GM23248 (cell line): Measurements from ENCODE around the gene NFIC. TPM values are rescaled to one million over a fixed set of nuclear protein-coding genes. Genes with fewer than 3 reads are reported as not detected.

Source experiments
- DNase-seq: peaks from one replicate; pipeline ENCODE4 v3.0.0-alpha.2; 2015
- H2AFZ ChIP-seq: fragments of 200-600 bp; sonication (generic); 2 replicates; pipeline ENCODE4 v1.6.1; 2016; ENCODE audit warnings: antibody characterized with exemption
- H3F3A ChIP-seq: fragments of 200-600 bp; sonication (generic); 2 replicates; pipeline ENCODE4 v1.6.1; 2016; ENCODE audit warnings: mild to moderate bottlenecking, antibody characterized with exemption, mixed run types; ENCODE audit not compliant: insufficient read depth
- H3K27ac ChIP-seq: fragments of 200-600 bp; sonication (generic); 2 replicates; pipeline ENCODE4 v1.5.1; 2016; ENCODE audit warnings: mild to moderate bottlenecking
- H3K27me3 ChIP-seq: fragments of 200-600 bp; sonication (generic); replicated peaks from 2 replicates; pipeline ENCODE4 v1.6.1; 2016; ENCODE audit warnings: mild to moderate bottlenecking; ENCODE audit not compliant: insufficient read depth
- H3K36me3 ChIP-seq: fragments of 200-600 bp; sonication (generic); 2 replicates; pipeline ENCODE4 v1.6.1; 2016; ENCODE audit warnings: low read depth, mild to moderate bottlenecking
- H3K4me1 ChIP-seq: fragments of 200-600 bp; sonication (generic); 2 replicates; pipeline ENCODE4 v1.6.1; 2016; ENCODE audit warnings: mild to moderate bottlenecking; ENCODE audit not compliant: insufficient read depth
- H3K4me2 ChIP-seq: fragments of 200-600 bp; sonication (generic); one replicate; pipeline ENCODE4 v1.6.1; 2016; ENCODE audit warnings: mild to moderate bottlenecking; ENCODE audit not compliant: unreplicated experiment
- H3K4me3 ChIP-seq: fragments of 200-600 bp; sonication (generic); 2 replicates; pipeline ENCODE4 v1.5.1; 2016; ENCODE audit warnings: mild to moderate bottlenecking
- H3K79me2 ChIP-seq: fragments of 200-600 bp; sonication (generic); 2 replicates; pipeline ENCODE4 v1.6.1; 2016; ENCODE audit warnings: mild to moderate bottlenecking; ENCODE audit not compliant: insufficient read depth
- H3K9ac ChIP-seq: fragments of 200-600 bp; sonication (generic); 2 replicates; pipeline ENCODE4 v1.6.1; 2016; ENCODE audit warnings: mild to moderate bottlenecking
- H3K9me2 ChIP-seq: fragments of 200-600 bp; sonication (generic); 2 replicates; pipeline ENCODE4 v1.6.1; 2016; ENCODE audit warnings: mixed run types, mild to moderate bottlenecking, moderate library complexity; ENCODE audit not compliant: insufficient read depth
- H3K9me3 ChIP-seq: fragments of 200-600 bp; sonication (generic); one replicate; pipeline ENCODE4 v1.6.1; 2017; ENCODE audit warnings: low read depth
- H4K20me1 ChIP-seq: fragments of 200-600 bp; sonication (generic); 2 replicates; pipeline ENCODE4 v1.6.0; 2016; ENCODE audit not compliant: insufficient read depth
- EZH2 ChIP-seq: fragments of 200-600 bp; sonication (generic); IDR thresholded peaks from 2 replicates; pipeline ENCODE4 v1.6.1; 2018; ENCODE audit warnings: antibody characterized with exemption, mild to moderate bottlenecking; ENCODE audit not compliant: insufficient read depth, poor library complexity, severe bottlenecking
- EZH2phosphoT487 ChIP-seq: fragments of 200-600 bp; sonication (generic); IDR thresholded peaks from 2 replicates; pipeline ENCODE4 v1.6.1; 2018; ENCODE audit warnings: antibody characterized with exemption, moderate library complexity, mild to moderate bottlenecking, low read depth; ENCODE audit not compliant: insufficient read depth
- WGBS, 2 experiments: methylation state at CpG; one replicate each; pipeline ENCODE4 v1.1.6; 2015 to 2017; ENCODE audit warnings: low lambda C conversion rate in 2 of 2, low coverage in 1 of 2; ENCODE audit errors: missing lambda C conversion rate in 2 of 2; 5-methylcytosine and 5-hydroxymethylcytosine counted together
- in situ Hi-C: fragments of 300-500 bp; cut with MboI; formaldehyde crosslinking; loops from 2 replicates; pipeline ENCODE4 v1.15.0; 2020
- polyA plus RNA-seq: library from polyadenylated mRNA; unstranded; fragments of >200 nt; fragmentation: Nextera tagmentation; extraction: Ambion mirVana; gene quantifications from 2 replicates; pipeline ENCODE4 v1.2.1, GENCODE V29; 2016
- total RNA-seq: library from RNA; depleted of rRNA; stranded (reverse); fragments of >200 nt; shearing (Covaris generic); gene quantifications from 2 replicates; pipeline ENCODE4 v1.2.3, GENCODE V29; 2014

The NFIC gene
- total and polyA plus RNA-seq, 2 experiments from 2014 or later: 50.4 to 108 TPM

- TF ChIP-seq EZH2 (no peak), EZH2phosphoT487 (no peak)
- no peak overlapping the region for H2AFZ ChIP-seq
- peaks cover 31% of the 10 kb centered on the region for H3K36me3 ChIP-seq
- no peak overlapping the region for H3K4me2 ChIP-seq
- H3K9me3 ChIP-seq: no peaks in the 10 kb centered on the region
- WGBS, 2 experiments: 44 to 54% methylated on average over 21 of the region's 22 CpGs
- peak overlapping the region; percentile 44 for H3K9ac ChIP-seq
- peaks cover 27% of the 10 kb centered on the region for H3F3A ChIP-seq
- H3K27me3 ChIP-seq: no peaks in the 10 kb centered on the region
- H3K79me2 ChIP-seq: peaks cover 71% of the 10 kb centered on the region
- H3K27ac ChIP-seq: peak overlapping the region; percentile 84
- no peaks in the 10 kb centered on the region for H4K20me1 ChIP-seq
- no peak for DNase-seq
- no peak overlapping the region for H3K4me3 ChIP-seq
- in situ Hi-C loops: no loop called here
- H3K4me1 ChIP-seq: peaks cover 28% of the 10 kb centered on the region
- H3K9me2 ChIP-seq: no peaks in the 10 kb centered on the region
Measured at GRCh38 chr19:3457528-3458228, 91.3 kb downstream of the NFIC start.

- Histone ChIP-seq H3K27ac (peak overlapping the region; percentile 84), H3K79me2 (peaks cover 63% of the 10 kb centered on the region), H3K36me3 (peaks cover 25% of the 10 kb centered on the region), H4K20me1 (no peaks in the 10 kb centered on the region), H3F3A (peaks cover 20% of the 10 kb centered on the region; the same call in 1 of the 2 replicates), H3K9me2 (no peaks in the 10 kb centered on the region), H3K9ac (peak overlapping the region; percentile 44), H3K4me1 (peaks cover 28% of the 10 kb centered on the region), H3K27me3 (no peaks in the 10 kb centered on the region), H3K4me3 (no peak overlapping the region), H3K4me2 (no peak overlapping the region), H3K9me3 (no peaks in the 10 kb centered on the region), H2AFZ (no peak overlapping the region)
- peak; percentile 39 for DNase-seq
- 41 to 51% methylated on average over 16 to 18 of the region's 19 CpGs for WGBS, 2 experiments
- in situ Hi-C loops: no loop called here
- TF ChIP-seq EZH2phosphoT487 (no peak), EZH2 (no peak)
Measured at GRCh38 chr19:3458229-3459088, 92.1 kb downstream of the NFIC start.

GRCh38 chr19:3459089-3459881 lies 92.9 kb downstream of the NFIC start:
- no peaks in the 10 kb centered on the region for H3K27me3 ChIP-seq
- H3K27ac ChIP-seq: peak overlapping the region; percentile 84
- WGBS, 2 experiments: 5 to 19% methylated on average over 10 to 26 of the region's 26 CpGs
- peak overlapping the region; percentile 51 for H3K9ac ChIP-seq
- no peaks in the 10 kb centered on the region for H4K20me1 ChIP-seq
- TF ChIP-seq EZH2 (no peak), EZH2phosphoT487 (no peak)
- peaks cover 28% of the 10 kb centered on the region for H3K4me1 ChIP-seq
- peaks cover 55% of the 10 kb centered on the region for H3K79me2 ChIP-seq
- peak overlapping the region; percentile 47 for H3K4me2 ChIP-seq
- DNase-seq: peak; percentile 94
- H3F3A ChIP-seq: peaks cover 20% of the 10 kb centered on the region; the same call in 1 of the 2 replicates
- in situ Hi-C loops: no loop called here
- no peaks in the 10 kb centered on the region for H3K9me3 ChIP-seq
- no peaks in the 10 kb centered on the region for H3K9me2 ChIP-seq
- peaks cover 25% of the 10 kb centered on the region for H3K36me3 ChIP-seq
- no peak overlapping the region for H2AFZ ChIP-seq
- H3K4me3 ChIP-seq: no peak overlapping the region
